Measurements from ENCODE around the gene SURF1. TPM values are rescaled to one million over a fixed set of nuclear protein-coding genes. Genes with fewer than 3 reads are reported as not detected.

SURF1 gene
- total and polyA plus RNA-seq, 9 of the 15 experiments (the other 6 are each of a cell fraction or from before 2014, with no cell fraction given): 16.1 to 31.3 (median 20.9) TPM

DNA sequence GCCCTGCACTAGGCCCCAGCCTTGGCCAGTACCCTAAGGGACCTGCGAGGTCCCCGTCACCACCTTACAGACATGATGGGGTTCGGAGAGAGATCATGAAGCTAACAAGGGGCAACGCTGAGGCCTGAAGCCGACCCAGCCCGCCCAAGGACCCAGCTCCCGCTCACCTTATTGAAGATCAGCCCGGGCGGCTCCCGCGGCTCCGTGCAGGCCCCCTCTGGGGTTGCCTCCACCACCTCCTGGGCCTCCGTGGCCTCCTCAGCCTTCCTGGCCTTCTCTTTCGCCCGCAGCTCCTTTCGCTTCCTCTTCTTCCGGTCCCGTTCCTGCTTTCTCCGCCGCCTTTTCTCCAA lies 23.9 kb downstream of the SURF1 start (continued):
- no peak for TF ChIP-seq ZNF592 (IDR thresholded peaks at IDR 0.05)
- TF ChIP-seq PBX2 (CRISPR knock-in tag; IDR thresholded peaks at IDR 0.05; ENCODE audit: low read depth): no peak
- no peak for TF ChIP-seq PBX2 (tag; conservative IDR thresholded peaks at IDR 0.05; ENCODE audit: low read depth)
- TF ChIP-seq BRD4 (IDR thresholded peaks at IDR 0.05): no peak
- TF ChIP-seq RBM22 (IDR thresholded peaks at IDR 0.05; ENCODE audit: low read depth, low read length, poor library complexity, severe bottlenecking): peak; percentile 0
- TF ChIP-seq GTF2E2 (tag; IDR thresholded peaks at IDR 0.05): no peak
- no peak for TF ChIP-seq ZNF717 (CRISPR knock-in tag; IDR thresholded peaks at IDR 0.05)
- no peak for TF ChIP-seq ZNF644 (tag; IDR thresholded peaks at IDR 0.05; ENCODE audit: low read depth)
- TF ChIP-seq THRAP3 (IDR thresholded peaks at IDR 0.05; ENCODE audit: borderline replicate concordance): no peak
